H1 (cell line): ENCODE data around the gene TCTN3. TPM values are rescaled to one million over a fixed set of nuclear protein-coding genes. Genes with fewer than 3 reads are reported as not detected.

Experiments used
- CTCF ChIA-PET: fragments of 300-600 bp; sonication (Branson Sonifier 250); formaldehyde crosslinking; loops from one replicate; lab custom pipeline; 2021; ENCODE audit not compliant: partially characterized antibody; lab: Charles Lee
- POLR2A ChIA-PET: fragments of 300-600 bp; sonication (Branson Sonifier 250); formaldehyde crosslinking; loops from one replicate; lab custom pipeline; 2021; ENCODE audit warnings: inconsistent platforms; ENCODE audit not compliant: partially characterized antibody; lab: Charles Lee
- DNase-seq, 2 experiments: peaks; one replicate each; pipeline versions ENCODE4 v3.0.0 to v3.0.0-alpha.2; 2010 to 2022; ENCODE audit warnings: low spot score in 2 of 2, low read depth in 1 of 2, mixed read lengths in 1 of 2
- FAIRE-seq: peaks from 2 replicates; lab custom pipeline; 2011; peaks lifted over from hg19 to GRCh38; lab: Jason Lieb, UNC
- H2AFZ ChIP-seq: 2 replicates; pipeline ENCODE4 v1.8.1; 2012; ENCODE audit warnings: low read length, inconsistent platforms
- H2AK5ac ChIP-seq: 2 replicates; pipeline ENCODE4 v1.6.1; 2013; ENCODE audit warnings: low read depth, low read length
- H2BK120ac ChIP-seq: replicated peaks from 2 replicates; pipeline ENCODE3; 2013; ENCODE audit warnings: low read depth, low read length, inconsistent platforms
- H2BK12ac ChIP-seq: 2 replicates; pipeline ENCODE4 v1.6.1; 2013; ENCODE audit warnings: low read depth, low read length
- H2BK15ac ChIP-seq: 2 replicates; pipeline ENCODE4 v1.6.1; 2013; ENCODE audit warnings: low read length
- H2BK20ac ChIP-seq: 2 replicates; pipeline ENCODE4 v1.6.1; 2013; ENCODE audit warnings: low read length
- H2BK5ac ChIP-seq: 2 replicates; pipeline ENCODE4 v1.6.1; 2013; ENCODE audit warnings: low read depth, low read length
- H3K14ac ChIP-seq: 2 replicates; pipeline ENCODE4 v1.6.1; 2013; ENCODE audit warnings: inconsistent platforms; ENCODE audit not compliant: insufficient read length
- H3K18ac ChIP-seq: 2 replicates; pipeline ENCODE4 v1.6.1; 2013; ENCODE audit warnings: low read length; ENCODE audit errors: extremely low read depth
- H3K23ac ChIP-seq: 2 replicates; pipeline ENCODE4 v1.6.1; 2013; ENCODE audit warnings: inconsistent platforms; ENCODE audit not compliant: insufficient read length
- H3K23me2 ChIP-seq: 2 replicates; pipeline ENCODE4 v1.6.1; 2013; ENCODE audit warnings: low read depth, low read length
- H3K27ac ChIP-seq: 2 replicates; pipeline ENCODE4 v1.6.1; 2011; ENCODE audit warnings: low read depth, low read length, inconsistent platforms
- H3K27me3 ChIP-seq, 4 experiments: replicated peaks in 1 of 4; 1 replicate in 1 of 4; 2 replicates in 3 of 4; pipeline versions ENCODE4 v1.6.1 to v1.8.1; 2011 to 2013; ENCODE audit warnings: low read length in 3 of 4, mild to moderate bottlenecking in 3 of 4, inconsistent platforms in 2 of 4, mixed read lengths in 2 of 4, moderate library complexity in 1 of 4; ENCODE audit not compliant: control insufficient read depth in 3 of 4, insufficient read depth in 3 of 4; ENCODE audit errors: extremely low read depth in 1 of 4
- H3K36me3 ChIP-seq, 4 experiments: 2 replicates each; pipeline versions ENCODE4 v1.6.1 to v1.8.1; 2011 to 2013; ENCODE audit warnings: mild to moderate bottlenecking in 4 of 4, low read length in 3 of 4, moderate library complexity in 2 of 4, control low read depth in 1 of 4, inconsistent platforms in 1 of 4; ENCODE audit not compliant: insufficient read depth in 4 of 4, control insufficient read depth in 2 of 4
- H3K4ac ChIP-seq: replicated peaks from 2 replicates; pipeline ENCODE3; 2013; ENCODE audit warnings: low read length, low read depth, mixed read lengths, inconsistent platforms; ENCODE audit not compliant: insufficient read length
- H3K4me1 ChIP-seq, 4 experiments: replicated peaks in 1 of 4; 1 replicate in 1 of 4; 2 replicates in 3 of 4; pipeline versions ENCODE4 v1.6.1 to v1.8.1; 2011 to 2013; ENCODE audit warnings: low read length in 3 of 4, inconsistent platforms in 2 of 4, mixed read lengths in 1 of 4; ENCODE audit not compliant: insufficient read depth in 4 of 4, control insufficient read depth in 3 of 4
- H3K4me2 ChIP-seq, 2 experiments: 2 replicates each; pipeline versions ENCODE4 v1.6.1 to v1.8.1; 2011 to 2013; ENCODE audit warnings: low read depth in 2 of 2, low read length in 2 of 2, control low read depth in 1 of 2, inconsistent platforms in 1 of 2, mild to moderate bottlenecking in 1 of 2; ENCODE audit not compliant: insufficient read depth in 1 of 2
- H3K4me3 ChIP-seq, 4 experiments: fragments of 200-600, 300-600 bp in 1 of 4; sonication (generic), shearing (Covaris generic), sonication (Bioruptor Twin) in 1 of 4; 2 replicates each; pipeline versions ENCODE4 v1.5.1 to v1.8.1; 2011 to 2016; ENCODE audit warnings: low read length in 4 of 4, low read depth in 3 of 4, control low read depth in 2 of 4, inconsistent platforms in 2 of 4, mild to moderate bottlenecking in 2 of 4, mixed read lengths in 1 of 4, moderate library complexity in 1 of 4; ENCODE audit not compliant: insufficient read depth in 2 of 4; ENCODE audit errors: extremely low read depth in 1 of 4
- H3K56ac ChIP-seq: replicated peaks from 2 replicates; pipeline ENCODE3; 2013; ENCODE audit warnings: low read depth, mild to moderate bottlenecking, mixed read lengths, low read length, inconsistent platforms; ENCODE audit not compliant: insufficient read length
- H3K79me1 ChIP-seq: 2 replicates; pipeline ENCODE4 v1.6.1; 2013; ENCODE audit warnings: low read depth, low read length, control low read depth
- H3K79me2 ChIP-seq, 2 experiments: 2 replicates each; pipeline versions ENCODE4 v1.6.1 to v1.8.1; 2012 to 2013; ENCODE audit warnings: low read length in 2 of 2, mild to moderate bottlenecking in 2 of 2, inconsistent platforms in 1 of 2; ENCODE audit not compliant: insufficient read depth in 2 of 2, control insufficient read depth in 1 of 2
- H3K9ac ChIP-seq, 4 experiments: replicated peaks in 1 of 4; 1 replicate in 1 of 4; 2 replicates in 3 of 4; pipeline versions ENCODE4 v1.6.1 to v1.8.1; 2011 to 2013; ENCODE audit warnings: low read depth in 3 of 4, low read length in 3 of 4, control low read depth in 2 of 4, mild to moderate bottlenecking in 2 of 4, moderate library complexity in 2 of 4, inconsistent platforms in 1 of 4; ENCODE audit errors: extremely low read depth in 1 of 4
- H3K9me3 ChIP-seq, 2 experiments: 2 replicates each; pipeline versions ENCODE4 v1.6.1 to v1.8.1; 2012 to 2013; ENCODE audit warnings: mild to moderate bottlenecking in 2 of 2, moderate library complexity in 2 of 2, control low read depth in 1 of 2, inconsistent platforms in 1 of 2, low read depth in 1 of 2, low read length in 1 of 2, mixed read lengths in 1 of 2; ENCODE audit not compliant: insufficient read depth in 2 of 2
- H4K20me1 ChIP-seq, 2 experiments: replicated peaks in 1 of 2; 2 replicates each; pipeline versions ENCODE3 to v1.8.1; 2011 to 2013; ENCODE audit warnings: inconsistent platforms in 2 of 2, low read length in 2 of 2, mild to moderate bottlenecking in 1 of 2; ENCODE audit not compliant: insufficient read depth in 2 of 2, control insufficient read depth in 1 of 2
- H4K5ac ChIP-seq: 2 replicates; pipeline ENCODE4 v1.6.1; 2013; ENCODE audit warnings: low read length, low read depth, mixed read lengths, inconsistent platforms; ENCODE audit not compliant: insufficient read length
- H4K8ac ChIP-seq: 2 replicates; pipeline ENCODE4 v1.8.0; 2013; ENCODE audit warnings: mild to moderate bottlenecking, moderate library complexity, low read length, inconsistent platforms; ENCODE audit not compliant: insufficient read depth; ENCODE audit errors: extremely low read depth
- H4K91ac ChIP-seq: replicated peaks from 2 replicates; pipeline ENCODE3; 2013; ENCODE audit warnings: low read length, mixed read lengths, inconsistent platforms; ENCODE audit not compliant: insufficient read length
- ASH2L ChIP-seq: fragments of 200-600, 300-600 bp; sonication (generic); IDR thresholded peaks from one replicate; pipeline ENCODE4 v1.7.1; 2017; ENCODE audit warnings: low read length
- CBX8 ChIP-seq: fragments of 300-800, 300-1000 bp; sonication (generic); IDR thresholded peaks from 2 replicates; pipeline ENCODE4 v1.7.1; 2016; ENCODE audit warnings: low read depth, low read length, borderline replicate concordance
- EGR1 ChIP-seq: IDR thresholded peaks from 2 replicates; pipeline ENCODE4 v1.6.1; 2011; ENCODE audit warnings: low read depth, low read length, borderline replicate concordance
- JUND ChIP-seq: IDR thresholded peaks from 2 replicates; pipeline ENCODE4 v1.6.1; 2011; ENCODE audit warnings: mild to moderate bottlenecking, improper control_type of control experiment, low read length
- POLR2A ChIP-seq, 2 experiments: IDR thresholded peaks; 1 replicate in 1 of 2; 2 replicates in 1 of 2; pipeline ENCODE4 v1.6.1; 2011; ENCODE audit warnings: low read depth in 2 of 2, low read length in 2 of 2, mild to moderate bottlenecking in 2 of 2; ENCODE audit errors: control extremely low read depth in 1 of 2
- POLR2AphosphoS5 ChIP-seq: IDR thresholded peaks from 2 replicates; pipeline ENCODE4 v1.6.1; 2011; ENCODE audit warnings: low read depth, low read length
- RFX5 ChIP-seq: IDR thresholded peaks from 2 replicates; pipeline ENCODE4 v1.6.1; 2011; ENCODE audit warnings: low read depth, low read length, improper control_type of control experiment, borderline replicate concordance
- SUZ12 ChIP-seq: fragments of 200-600 bp; sonication (generic); IDR thresholded peaks from 2 replicates; pipeline ENCODE4 v1.6.1; 2012; ENCODE audit warnings: mild to moderate bottlenecking, inconsistent platforms, low read length, moderate library complexity, mixed read lengths
- whole genome bisulfite sequencing, 2 experiments: shearing (Covaris generic) in 1 of 2; methylation state at CpG; one replicate each; pipeline versions ENCODE4 v1.1.6 to v1.1.7; 2013 to 2015; ENCODE audit warnings: low lambda C conversion rate in 2 of 2, mixed read lengths in 2 of 2, inconsistent platforms in 1 of 2, low coverage in 1 of 2, missing lambda C conversion rate in 1 of 2; ENCODE audit not compliant: insufficient replicate concordance in 2 of 2, insufficient coverage in 1 of 2, insufficient read length in 1 of 2; ENCODE audit errors: extremely low coverage in 1 of 2, missing lambda C conversion rate in 1 of 2; 5-methylcytosine and 5-hydroxymethylcytosine counted together
- polyA plus RNA-seq, 7 experiments: library from polyadenylated mRNA; depleted of rRNA in 3 of 7; stranded (reverse) in 5 of 7; unstranded in 2 of 7; fragments of >200 nt in 5 of 7; fragments of 200-250 nt in 2 of 7; gene quantifications; 1 replicate in 5 of 7; 2 replicates in 1 of 7; 4 replicates in 1 of 7; pipeline versions ENCODE4 v1.2.1 to v1.2.3, GENCODE V29; 2011 to 2013; ENCODE audit warnings: missing spikeins in 2 of 7, mixed read lengths in 2 of 7
- total RNA-seq: library from RNA; stranded (reverse); fragmentation: NEBNext Ultra II Directional; extraction: Animal tissue kit (Norgen Biotek cat#: 25700); gene quantifications from 2 replicates; pipeline ENCODE4 v1.2.1, GENCODE V29; 2021
- TF ChIP-seq, protein P1 (sequence below): IDR thresholded peaks from 2 replicates; pipeline ENCODE4 v1.6.1; 2011; ENCODE audit warnings: low read length, improper control_type of control experiment
- TF ChIP-seq, protein P2 (sequence below): IDR thresholded peaks from 2 replicates; pipeline ENCODE4 v1.6.1; 2012; ENCODE audit warnings: inconsistent platforms
- TF ChIP-seq, protein P3 (sequence below): IDR thresholded peaks from 2 replicates; pipeline ENCODE4 v1.6.1; 2012; ENCODE audit warnings: low read length, inconsistent platforms

The TCTN3 gene
- total and polyA plus RNA-seq, 2 of the 8 experiments (the other 6 are each of a cell fraction or from before 2014, with no cell fraction given), result 34.7 to 39.8 TPM

DNA sequence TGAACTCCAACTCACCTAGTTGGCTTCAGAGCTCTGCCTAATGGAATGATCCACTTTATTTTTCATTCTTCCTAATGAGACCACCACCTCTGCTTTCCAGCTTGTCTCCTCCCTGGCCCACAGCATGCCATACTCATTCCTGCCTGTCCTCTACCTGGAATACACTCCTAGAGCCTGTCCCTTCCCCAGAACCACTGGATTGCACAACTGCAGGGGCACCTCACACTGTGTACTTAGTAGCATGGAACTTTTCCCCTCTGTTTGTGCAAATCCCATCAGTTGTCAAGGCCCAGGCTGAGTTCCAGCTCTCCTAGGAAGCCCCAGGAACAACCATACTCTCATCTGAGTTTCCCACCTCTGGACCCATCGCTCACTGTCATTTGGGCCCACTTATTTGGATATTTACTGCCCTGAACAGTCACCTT is 52.8 kb downstream of the TCTN3 start:
- H2AK5ac ChIP-seq, result no peak overlapping the region
- 77% methylated on average over 1 of the region's 1 CpG; no CpG with 5 or more reads in 1 of the 2 experiments for WGBS, 2 experiments
- no peak overlapping the region for H4K8ac ChIP-seq
- no peak overlapping the region for H2AFZ ChIP-seq
- H2BK12ac ChIP-seq, result no peak overlapping the region
- H3K27me3 ChIP-seq, result no peaks in the 10 kb centered on the region
- no peaks in the 10 kb centered on the region for H3K23me2 ChIP-seq
- H3K4me2 ChIP-seq, result no peak overlapping the region
- DNase-seq, result no peak
- no peak overlapping the region for H2BK120ac ChIP-seq
- no peaks in the 10 kb centered on the region; the same call in 1 of the 2 replicates for H3K79me1 ChIP-seq
- FAIRE-seq, result no peak
- no peak overlapping the region for H3K23ac ChIP-seq
- POLR2A ChIA-PET, result interaction anchor here (0.9 to 1.3 kb wide), 2 partner anchors 16 to 35 kb away, joined by 3 read pairs; partner anchors contain the start of gene ALDH18A1
- no peak overlapping the region for H4K5ac ChIP-seq
- H2BK5ac ChIP-seq, result no peak overlapping the region
- no peaks in the 10 kb centered on the region for H3K79me2 ChIP-seq
- H3K27ac ChIP-seq, result no peak overlapping the region
- CTCF ChIA-PET, result interaction anchor here (0.6 kb wide), 1 partner anchor 221 kb away, joined by 3 read pairs; no protein-coding TSS in a partner anchor
- H3K4me3 ChIP-seq, result no peak overlapping the region
- H3K14ac ChIP-seq, result no peak overlapping the region
- H4K20me1 ChIP-seq, result no peaks in the 10 kb centered on the region
- no peak overlapping the region for H3K4ac ChIP-seq
- no peak overlapping the region for H3K56ac ChIP-seq
- no peak overlapping the region for H4K91ac ChIP-seq
- H2BK20ac ChIP-seq, result no peak overlapping the region
- H3K18ac ChIP-seq, result no peak overlapping the region
- no peaks in the 10 kb centered on the region for H3K4me1 ChIP-seq
- H2BK15ac ChIP-seq, result no peak overlapping the region
- H3K9me3 ChIP-seq, result no peaks in the 10 kb centered on the region
- H3K36me3 ChIP-seq, result peaks cover 4 to 39% (median 21%) of the 10 kb centered on the region in 4 experiments
- no peak overlapping the region for H3K9ac ChIP-seq
- TF ChIP-seq SUZ12, result no peak
- TF ChIP-seq, protein P1, sequence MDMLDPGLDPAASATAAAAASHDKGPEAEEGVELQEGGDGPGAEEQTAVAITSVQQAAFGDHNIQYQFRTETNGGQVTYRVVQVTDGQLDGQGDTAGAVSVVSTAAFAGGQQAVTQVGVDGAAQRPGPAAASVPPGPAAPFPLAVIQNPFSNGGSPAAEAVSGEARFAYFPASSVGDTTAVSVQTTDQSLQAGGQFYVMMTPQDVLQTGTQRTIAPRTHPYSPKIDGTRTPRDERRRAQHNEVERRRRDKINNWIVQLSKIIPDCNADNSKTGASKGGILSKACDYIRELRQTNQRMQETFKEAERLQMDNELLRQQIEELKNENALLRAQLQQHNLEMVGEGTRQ, result no peak
- no peak for TF ChIP-seq CBX8
- no peak for TF ChIP-seq JUND
- TF ChIP-seq RFX5, result no peak
- no peak for TF ChIP-seq ASH2L
- TF ChIP-seq POLR2A (IDR thresholded peaks at IDR 0.05; ENCODE audit: control extremely low read depth in 1 of 2, low read depth in 2 of 2, low read length in 2 of 2), result no peak
- TF ChIP-seq POLR2AphosphoS5, result no peak
- TF ChIP-seq EGR1, result no peak
- TF ChIP-seq, protein P2, sequence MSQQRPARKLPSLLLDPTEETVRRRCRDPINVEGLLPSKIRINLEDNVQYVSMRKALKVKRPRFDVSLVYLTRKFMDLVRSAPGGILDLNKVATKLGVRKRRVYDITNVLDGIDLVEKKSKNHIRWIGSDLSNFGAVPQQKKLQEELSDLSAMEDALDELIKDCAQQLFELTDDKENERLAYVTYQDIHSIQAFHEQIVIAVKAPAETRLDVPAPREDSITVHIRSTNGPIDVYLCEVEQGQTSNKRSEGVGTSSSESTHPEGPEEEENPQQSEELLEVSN, result no peak
- TF ChIP-seq, protein P3, sequence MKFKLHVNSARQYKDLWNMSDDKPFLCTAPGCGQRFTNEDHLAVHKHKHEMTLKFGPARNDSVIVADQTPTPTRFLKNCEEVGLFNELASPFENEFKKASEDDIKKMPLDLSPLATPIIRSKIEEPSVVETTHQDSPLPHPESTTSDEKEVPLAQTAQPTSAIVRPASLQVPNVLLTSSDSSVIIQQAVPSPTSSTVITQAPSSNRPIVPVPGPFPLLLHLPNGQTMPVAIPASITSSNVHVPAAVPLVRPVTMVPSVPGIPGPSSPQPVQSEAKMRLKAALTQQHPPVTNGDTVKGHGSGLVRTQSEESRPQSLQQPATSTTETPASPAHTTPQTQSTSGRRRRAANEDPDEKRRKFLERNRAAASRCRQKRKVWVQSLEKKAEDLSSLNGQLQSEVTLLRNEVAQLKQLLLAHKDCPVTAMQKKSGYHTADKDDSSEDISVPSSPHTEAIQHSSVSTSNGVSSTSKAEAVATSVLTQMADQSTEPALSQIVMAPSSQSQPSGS, result no peak
